ENCODE results near the gene RPN1. TPM values are rescaled to one million over a fixed set of nuclear protein-coding genes. Genes with fewer than 3 reads are reported as not detected.

RPN1 gene
- total and polyA plus RNA-seq, 2 of the 8 experiments (the other 6 are each of a cell fraction or from before 2014, with no cell fraction given): 165 to 211 TPM

GRCh38 chr3:128683957-128684356, 33.3 kb upstream of the RPN1 start (continued):
- TF ChIP-seq JUND (IDR thresholded peaks at IDR 0.05; ENCODE audit: low read length) (no peak), BRCA1 (IDR thresholded peaks at IDR 0.05; ENCODE audit: low read depth, low read length) (no peak), RXRA (IDR thresholded peaks at IDR 0.05; ENCODE audit: insufficient read depth, low read depth, low read length) (no peak), YY1 (IDR thresholded peaks at IDR 0.05; ENCODE audit: low read depth, low read length) (no peak), CREB1 (IDR thresholded peaks at IDR 0.05) (no peak)
